NCI-H526 (cell line): Measurements from ENCODE around the gene PGLYRP1.
A peak's percentile ranks its signal among the peaks of the same experiment; 100 is the strongest.

Experiments used
- DNase-seq, 2 experiments: peaks; one replicate each; lab custom pipeline; 2025; lab: John Stamatoyannopoulos, UW

The PGLYRP1 gene

DNA sequence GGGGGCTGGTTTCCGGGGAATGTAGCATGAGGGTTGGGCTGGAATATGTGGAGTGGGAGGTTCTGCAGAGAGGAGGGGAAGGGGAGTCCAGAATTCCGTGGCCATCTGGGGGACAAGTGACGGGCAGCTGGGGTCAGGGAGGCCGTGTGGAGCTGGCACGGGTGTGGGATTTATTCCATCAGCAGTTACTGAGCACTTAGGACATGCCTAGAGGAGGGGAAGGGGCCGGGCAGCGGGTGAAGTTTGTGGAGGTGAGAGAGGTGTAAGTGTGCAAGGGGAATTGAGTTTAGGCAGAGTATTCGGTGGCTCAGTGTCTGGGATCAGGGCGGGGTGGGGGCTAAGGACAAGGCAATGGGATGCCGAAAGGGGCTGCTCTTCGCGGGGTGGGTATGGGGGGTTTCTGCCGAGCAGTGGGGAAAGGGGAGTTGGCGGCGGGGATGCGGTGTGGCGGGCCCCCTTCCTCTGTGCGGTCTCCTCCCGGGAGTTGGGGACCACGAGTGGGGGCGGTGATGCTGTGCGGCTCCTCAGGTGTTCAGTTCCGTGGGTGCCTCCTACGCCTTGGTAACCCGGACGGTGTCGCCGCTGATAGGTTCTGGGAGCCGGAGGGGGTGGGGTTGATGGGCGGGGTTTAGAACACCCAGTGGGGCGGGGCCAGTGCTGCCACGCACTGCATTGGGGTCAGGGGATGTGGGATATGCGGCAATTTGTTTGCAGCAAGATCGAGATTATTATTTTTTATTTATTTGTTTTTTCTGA, 22.2 kb downstream of the PGLYRP1 start:
- peak in 1 of 2 experiments; percentile 84 for DNase-seq

DNA sequence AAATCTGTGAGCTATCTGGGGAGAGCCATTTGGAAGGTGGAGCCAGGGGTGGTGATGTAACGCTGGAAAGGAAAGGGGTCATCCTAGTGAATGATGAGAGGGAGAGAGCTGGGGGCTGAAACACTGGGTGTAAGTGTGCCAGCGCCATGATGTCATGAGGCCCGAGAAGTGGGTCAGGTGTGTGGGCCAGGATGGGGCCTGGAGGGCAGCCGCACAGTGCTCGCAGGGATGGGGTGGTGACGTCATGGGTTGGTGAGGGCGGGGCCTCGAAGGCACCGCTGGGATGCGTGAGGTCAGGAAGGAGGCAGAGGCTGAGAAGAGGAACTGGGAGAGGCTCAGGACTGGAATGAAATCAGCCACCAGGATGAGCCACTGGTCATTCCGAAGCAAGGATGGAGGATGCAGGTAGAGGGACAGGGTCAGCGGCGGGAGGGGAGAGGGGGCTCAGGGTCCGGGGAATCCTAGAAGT, 23.2 kb downstream of the PGLYRP1 start:
- peak in 1 of 2 experiments; percentile 48 for DNase-seq

DNA sequence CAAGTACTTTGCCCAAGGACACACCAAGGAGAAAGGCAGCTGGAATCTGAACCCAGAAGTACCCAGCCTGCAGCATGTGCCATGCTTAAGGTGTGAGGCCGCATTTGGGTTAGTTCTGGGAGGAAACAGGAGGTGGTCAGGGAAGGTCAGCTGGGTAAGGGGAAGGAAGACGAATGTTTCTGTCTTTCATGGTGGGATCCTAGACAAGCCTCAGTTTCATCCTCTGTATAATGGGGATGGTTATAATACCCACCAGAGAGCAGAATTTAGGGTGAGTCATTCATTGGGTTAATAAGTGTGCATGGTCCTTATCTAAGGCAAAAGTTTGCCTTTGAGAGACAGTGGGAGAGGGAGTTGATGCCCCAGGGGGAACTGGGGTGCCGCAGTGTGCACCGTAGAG, 24.0 kb downstream of the PGLYRP1 start:
- no peak for DNase-seq

DNA sequence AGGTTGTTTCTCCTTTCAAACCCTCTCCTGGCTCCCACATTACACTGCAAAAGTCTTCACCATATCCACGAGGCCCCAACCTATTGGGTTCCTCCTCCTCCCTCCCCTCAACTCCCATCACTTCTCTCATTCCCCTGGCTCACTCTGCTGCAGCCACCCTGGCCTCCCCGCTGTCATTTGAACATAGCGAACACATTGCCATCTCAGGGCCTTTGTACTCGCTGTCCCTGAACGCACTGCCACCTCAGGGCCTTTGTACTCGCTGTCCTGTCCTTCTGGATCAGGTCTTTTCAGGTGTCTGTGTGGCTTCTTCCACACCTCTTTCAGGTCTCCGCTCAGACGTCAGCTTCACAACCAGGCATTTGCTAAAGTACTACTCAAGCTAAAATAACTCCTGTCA, 25.9 kb downstream of the PGLYRP1 start:
- no peak for DNase-seq

DNA sequence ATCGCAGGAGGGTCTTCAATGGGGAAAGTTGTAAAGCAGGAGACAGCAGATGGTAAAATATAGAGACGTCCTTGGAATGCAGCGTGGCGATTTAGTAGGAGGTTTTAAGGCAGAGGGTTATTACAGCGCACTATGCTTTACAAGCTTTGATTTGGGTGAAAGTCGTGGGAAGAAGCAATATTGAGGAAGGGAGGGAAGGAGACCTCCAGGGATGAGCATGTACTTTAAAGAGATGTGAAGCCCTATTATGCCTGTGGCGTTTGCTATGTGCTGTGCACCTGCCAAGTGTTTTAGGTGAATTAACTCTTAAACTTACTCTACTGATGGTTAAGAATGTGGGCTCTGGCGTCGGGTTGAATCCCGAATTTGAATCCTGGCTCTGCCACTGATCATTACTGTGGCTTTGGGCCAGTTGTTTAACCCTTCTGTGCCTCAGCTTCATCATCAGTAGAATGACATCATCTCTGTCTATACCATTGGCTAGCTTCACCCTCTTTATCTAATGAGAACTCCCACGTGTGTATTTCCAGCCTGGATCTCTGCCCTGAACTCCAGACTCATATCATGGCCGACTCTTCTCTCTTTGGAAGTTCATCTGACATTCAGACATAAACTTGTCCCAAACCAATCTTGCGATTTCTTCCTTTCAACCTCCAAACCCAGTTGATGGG, 27.0 kb downstream of the PGLYRP1 start:
- no peak for DNase-seq

DNA sequence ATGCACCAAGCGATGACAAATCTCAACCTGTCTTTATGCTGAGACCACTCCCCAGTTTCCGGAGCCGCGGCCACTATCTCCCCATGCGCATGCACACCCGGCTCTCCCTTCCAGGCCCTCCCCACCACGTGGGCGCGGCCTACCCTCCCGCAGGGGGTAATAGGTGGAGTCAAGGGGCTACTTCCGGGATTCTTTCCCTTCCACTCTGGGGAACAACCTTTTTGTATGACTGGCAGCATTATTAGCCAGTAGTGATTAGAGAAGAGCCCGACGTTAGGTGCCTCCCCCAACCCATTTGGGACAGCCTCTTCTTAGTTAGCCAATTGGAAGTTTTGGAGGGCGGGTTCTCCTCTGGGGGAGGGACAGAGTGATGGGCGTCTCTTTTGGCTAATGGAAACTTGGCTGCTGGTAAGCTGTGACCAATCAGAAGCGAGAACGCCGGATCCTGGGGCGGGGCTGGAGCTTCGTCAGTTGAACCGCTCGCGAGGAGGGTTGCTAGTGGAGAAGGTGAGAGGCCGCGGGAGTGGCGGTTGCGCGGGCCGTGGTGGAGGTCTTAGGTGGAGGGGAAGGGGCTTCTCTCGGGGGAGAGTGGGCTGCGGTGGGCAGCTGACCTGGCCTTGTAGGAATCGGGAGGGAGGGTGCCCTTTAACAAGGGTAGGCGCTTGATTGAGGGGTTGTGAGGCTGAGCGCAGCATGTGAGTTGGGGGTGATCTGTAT, 27.7 kb downstream of the PGLYRP1 start, which contains the start of gene CCDC61:
Gene CCDC61, plus strand, starts transcription at position 470 of the 717 bp plus-strand sequence. CDS start 7,552 bp downstream, outside the sequence.
- peak; percentile 99 for DNase-seq

DNA sequence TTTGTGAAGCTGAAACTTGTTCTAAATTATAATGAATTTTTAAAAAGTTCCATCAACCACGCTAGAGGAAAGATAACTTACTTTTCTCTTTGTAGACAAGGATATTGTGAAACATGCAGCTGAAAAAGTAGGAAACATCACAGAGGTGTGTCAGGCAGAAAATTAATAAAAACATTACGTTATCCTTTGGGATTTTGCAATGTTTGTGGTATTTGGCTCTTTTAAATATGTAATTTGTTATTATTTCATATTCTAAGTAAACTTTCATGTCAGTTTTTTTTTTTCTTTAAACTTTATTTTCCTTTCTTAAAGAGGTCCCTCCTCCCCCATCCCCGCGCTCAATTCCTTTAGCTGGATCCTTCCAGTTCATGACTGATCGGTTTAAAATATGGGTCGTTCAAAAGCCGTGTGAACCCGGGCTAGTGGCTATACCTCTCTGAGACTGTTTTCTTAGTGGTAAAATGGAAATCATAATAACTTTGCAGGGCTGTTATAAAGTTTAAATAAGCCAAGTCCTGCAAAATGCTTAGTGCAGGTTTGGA, 28.3 kb downstream of the PGLYRP1 start:
- no peak for DNase-seq

DNA sequence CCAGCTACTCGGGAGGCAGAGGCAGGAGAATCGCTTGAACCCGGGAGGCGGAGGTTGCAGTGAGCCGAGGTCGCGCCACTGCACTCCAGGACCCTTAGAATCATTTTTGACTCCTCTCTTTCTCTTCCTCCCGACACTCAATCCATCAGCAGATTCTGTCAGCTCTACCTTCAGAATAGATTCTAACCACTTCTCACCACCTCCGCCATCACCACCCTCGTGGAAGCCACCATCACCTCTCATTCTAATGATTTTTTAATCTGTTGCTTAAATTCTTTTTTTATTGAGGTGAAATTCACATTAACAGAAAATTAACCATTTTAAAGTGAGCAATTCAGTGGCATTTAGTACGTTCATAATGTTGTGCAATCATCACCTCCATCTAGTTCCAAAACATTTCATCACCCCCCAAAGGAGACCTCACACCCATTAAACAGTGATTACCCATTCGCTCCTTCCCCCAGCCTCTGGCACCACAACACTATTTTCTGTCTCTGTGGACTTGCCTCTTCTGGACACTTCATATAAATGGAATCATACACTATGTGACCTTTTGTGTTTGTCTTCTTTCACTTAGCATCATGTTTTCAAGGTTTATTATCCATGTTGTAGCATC, 32.6 kb downstream of the PGLYRP1 start:
- no peak for DNase-seq

DNA sequence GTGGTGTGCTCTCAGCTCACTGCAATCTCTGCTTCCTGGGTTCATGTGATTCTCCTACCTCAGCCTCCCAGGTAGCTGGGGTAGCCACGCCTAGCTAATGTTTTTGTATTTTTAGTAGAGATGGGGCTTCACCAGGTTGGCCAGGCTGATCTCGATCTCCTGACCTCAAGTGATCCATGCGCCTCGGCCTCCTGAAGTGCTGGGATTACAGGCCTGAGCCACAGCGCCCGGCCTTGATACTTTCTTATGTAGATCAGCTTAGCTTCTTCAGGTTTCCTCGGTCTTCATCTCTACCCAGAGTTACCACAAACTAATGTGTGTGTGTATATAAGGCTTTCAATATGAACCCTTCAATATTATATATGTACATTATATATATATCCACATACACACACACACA, 37.5 kb downstream of the PGLYRP1 start:
- no peak for DNase-seq

DNA sequence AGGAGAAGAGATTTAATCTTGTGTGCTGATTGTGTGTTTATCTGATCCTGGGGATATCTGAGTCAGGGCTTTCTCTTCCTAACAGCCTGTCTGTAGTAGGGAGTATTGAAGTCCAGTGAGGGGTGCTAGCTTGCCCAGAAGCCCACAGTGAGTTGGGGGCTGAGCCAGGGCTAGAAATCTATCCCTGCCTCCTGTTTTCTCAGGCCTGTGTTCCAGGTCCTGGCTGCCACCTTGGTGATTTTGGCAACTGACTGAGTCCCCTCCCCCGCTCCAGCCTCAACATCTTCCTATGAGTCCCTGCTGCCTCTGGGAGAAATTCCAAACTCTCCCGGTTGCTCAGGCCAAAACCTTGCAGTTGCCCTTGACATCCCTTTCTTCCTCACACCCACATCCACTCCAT, 41.5 kb downstream of the PGLYRP1 start:
- no peak for DNase-seq

DNA sequence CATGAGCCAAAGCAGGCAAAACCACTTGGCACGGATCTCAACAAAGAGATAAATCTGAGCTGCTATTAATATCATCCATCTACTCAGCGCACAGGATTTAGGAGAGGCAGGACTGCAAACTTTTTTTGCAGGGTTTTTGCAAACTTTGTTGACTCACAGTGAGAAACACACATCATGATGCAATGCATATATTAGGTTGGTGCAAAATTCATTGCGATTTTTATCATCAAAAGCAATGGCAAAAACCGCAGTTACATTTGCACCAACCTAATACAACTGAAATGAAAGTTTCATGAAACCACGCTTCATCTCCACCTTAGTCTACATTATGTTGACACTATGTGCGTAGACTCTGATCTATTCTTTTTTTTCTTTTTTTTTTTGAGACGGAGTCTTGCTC, 44.7 kb downstream of the PGLYRP1 start:
- DNase-seq: no peak

DNA sequence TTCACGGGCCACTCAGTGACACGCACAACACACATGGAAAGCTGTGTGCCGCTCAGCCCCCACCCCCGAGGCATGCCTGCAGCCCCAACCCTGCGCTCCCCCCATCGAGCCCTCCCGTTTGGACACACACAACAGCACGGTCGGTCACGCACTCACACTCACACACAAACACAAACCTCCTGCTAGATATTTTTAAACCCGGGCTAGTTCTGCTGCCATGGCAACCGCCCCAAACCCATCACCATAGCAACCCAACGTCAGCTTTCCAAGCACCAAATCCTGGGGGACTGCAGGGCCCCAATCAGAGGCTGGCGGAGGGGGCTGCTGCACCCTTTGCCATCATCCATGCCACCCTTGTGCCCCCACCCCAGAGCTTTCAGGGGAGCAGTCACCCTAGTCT, 46.7 kb downstream of the PGLYRP1 start:
- no peak for DNase-seq

DNA sequence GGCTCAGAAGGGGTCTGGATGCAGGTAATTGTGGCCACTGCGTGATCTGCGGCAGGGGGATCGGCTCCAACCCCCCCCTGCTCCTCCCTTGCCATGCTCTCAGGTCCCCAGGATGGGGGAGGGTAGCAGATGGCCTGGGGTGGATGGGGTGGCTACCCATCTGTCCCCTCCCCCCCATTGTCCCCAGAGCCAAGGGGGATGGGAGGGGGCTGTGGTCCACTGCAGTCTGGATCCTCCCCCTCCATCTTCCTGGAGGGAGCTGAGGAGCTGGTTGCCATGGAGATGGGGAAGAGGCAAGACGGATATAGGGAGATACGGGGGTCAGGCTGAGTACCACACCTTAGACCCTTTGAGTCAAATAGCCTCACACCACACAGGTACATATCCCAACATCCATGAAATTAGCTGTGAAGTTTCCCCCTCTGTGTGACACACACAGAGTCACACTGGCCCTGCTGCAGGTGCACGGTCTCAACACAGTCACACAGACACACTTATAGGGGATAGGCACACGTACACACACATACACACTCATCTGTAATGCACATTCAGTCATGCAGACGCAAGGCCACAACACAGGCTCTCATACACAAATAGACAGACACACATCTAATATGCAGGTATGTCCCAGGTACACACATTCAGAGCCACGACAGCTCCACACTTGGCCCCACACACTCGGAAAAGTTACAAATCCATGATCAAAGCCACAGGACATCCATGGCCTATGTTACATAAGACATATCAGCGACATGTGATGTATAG, 47.4 kb downstream of the PGLYRP1 start:
- no peak for DNase-seq

DNA sequence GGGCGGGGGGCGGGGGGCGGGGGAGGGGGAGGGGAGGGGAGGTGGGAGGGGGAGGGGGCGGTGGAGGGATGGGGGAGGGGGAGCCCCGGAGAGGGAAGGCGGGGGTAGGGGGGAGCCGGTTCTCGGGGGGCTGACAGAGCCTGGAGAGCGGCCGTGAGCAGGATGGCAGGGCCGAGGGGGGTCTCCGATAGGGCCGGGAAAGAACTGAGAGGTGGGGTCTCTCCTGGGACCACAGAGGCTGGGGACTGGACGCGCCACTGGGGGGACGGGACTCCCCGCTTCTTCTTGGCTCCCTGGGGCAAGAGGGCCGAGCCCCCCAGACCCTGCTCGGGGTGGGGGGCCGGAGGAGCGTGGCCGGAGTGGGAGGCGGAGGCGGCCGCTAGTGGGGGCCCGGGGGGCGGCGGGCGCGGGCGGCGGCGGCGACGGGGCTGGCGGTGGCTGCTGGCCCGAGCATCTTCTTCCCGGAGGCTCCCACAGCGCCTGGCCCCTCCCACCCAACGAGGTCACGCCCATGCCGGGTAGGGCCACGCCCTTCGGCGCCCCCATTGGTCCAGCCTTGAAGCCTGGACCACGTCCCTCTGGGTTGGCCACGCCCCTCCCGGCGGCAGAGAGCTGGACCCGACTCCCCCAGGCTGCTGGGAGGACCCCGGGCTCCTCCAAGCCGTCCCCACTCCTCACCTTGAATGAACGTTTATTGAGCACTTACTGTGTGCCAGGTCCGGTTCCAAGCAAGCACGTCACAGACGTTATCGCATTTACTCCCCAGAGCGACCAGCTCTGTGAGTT, 49.1 kb downstream of the PGLYRP1 start, which contains the start of gene NOVA2:
Gene NOVA2, minus strand, starts transcription at position 313 of the 786 bp plus-strand sequence. CDS start 514 bp downstream, outside the sequence.
- DNase-seq: peak; percentile 27 to 90

DNA sequence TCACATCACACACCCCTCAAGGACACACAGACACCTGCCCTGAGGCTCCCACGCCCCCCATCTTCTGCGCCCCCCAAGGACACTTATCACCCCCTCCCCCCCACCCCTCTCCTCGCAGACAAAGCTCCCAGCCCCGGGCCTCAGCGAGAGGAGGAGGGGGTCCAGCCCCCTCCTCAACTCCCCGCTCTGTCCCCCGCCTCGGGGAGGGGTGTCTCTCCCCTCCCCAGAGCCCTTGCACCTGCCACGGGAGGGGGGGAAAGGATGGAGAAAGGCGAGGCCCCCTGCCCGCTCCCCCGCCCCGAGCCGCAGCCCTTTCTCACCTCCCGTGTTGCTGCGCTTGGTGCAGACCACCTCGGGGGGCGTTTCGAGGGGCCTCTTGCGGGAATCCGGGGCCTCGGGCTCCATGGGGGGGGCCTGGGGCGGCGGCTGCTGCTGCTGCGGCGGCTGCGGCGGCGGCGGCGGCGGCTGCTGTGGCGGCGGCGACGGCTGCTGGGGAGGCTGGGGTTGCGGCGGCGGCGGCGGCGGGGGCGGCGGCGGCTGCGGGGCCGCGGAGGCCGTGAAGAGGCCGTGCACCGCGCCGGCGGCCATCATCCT, 49.8 kb downstream of the PGLYRP1 start:
- peak in 1 of 2 experiments; percentile 37 for DNase-seq

DNA sequence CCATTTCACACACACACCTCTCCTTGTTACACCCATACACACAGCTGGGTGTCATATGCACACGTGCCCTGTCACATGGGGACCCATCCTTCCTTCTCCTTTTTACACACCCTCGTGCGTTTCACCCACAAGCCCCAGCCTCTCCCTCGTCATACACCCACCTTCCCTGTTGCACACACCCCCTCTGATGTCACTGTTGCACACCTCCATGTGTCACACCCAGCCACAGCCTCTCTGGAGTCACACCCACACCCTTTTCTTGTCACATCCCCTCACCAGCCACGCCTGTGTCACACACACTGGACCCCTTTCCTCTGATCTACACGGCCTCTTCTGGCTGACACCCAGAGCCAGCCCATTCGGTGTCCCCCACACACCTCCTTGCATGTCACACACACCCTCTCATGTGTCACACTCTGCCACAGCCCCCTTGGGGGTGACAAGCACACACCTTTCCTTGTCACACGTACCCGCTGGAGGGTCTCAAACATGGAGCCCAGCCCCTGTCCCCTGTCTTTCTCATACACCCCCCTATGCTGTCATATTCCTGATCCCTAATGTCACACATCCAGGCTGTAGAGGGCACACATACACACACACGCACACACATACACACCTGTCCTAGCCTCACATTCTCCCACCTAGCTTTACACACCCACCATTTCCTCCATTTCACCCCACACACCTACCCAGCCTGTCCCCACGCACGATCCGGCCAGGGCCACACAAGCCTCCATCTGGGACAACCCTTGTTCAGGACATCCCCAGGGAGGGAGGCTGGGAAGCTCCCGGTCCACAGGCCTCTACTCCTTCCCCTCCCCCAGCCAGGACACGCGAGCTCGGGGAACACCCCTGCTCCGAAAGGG, 50.5 kb downstream of the PGLYRP1 start:
- peak in 1 of 2 experiments; percentile 35 for DNase-seq

DNA sequence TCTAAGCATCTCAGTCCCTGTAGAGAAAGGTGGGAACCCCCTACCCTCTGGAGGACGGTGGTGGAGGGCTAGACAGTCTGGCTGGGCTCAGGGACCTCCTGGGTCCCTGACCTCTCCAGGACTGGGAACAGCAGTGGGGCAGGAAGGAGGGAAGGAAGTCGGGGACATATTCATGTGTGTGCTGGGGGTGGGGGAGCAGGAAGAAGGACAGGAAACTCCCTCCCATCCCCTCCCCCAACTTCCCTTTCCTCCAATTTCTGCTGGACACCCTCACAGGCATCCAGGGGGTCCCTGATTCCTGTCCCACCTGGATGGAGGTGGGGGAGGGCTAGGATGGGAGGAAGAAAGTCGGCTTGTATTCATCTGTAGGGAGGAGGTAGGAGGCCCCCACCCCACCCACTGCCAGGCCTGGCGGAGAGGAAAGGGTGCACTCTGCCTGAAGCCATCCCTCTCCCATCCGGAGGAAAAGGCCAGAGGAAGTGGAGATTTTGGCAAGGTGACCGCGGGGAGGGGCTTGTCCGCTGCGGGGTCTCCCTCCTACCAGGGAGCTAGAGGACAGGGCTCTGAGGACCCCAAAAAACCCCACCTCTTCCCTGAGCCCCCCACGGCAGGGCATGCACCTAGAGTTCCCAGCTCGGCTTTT, 51.5 kb downstream of the PGLYRP1 start:
- DNase-seq: no peak

DNA sequence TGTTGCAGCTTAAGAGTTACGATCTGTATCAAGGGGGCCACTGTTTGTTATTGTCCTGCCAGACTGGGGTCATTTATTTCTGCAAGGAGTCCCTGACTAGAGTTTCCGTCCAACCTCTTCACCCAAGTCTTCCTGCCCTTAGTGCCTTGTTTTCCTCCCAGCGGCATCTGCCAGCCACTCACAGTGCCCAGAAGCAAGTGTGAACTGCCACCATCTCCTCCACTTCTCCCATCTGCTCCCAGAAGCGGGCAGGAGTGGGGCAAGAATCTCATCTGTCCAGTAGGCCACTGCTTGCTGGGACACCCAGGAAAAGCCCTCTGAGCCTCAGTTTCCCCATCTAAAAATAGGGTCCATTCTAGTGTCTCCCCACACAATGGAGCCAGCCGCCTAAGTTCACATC, 53.2 kb downstream of the PGLYRP1 start:
- no peak for DNase-seq
